H9 (cell line): Measurements from ENCODE around the gene RNF175. TPM values are rescaled to one million over a fixed set of nuclear protein-coding genes. Genes with fewer than 3 reads are reported as not detected.

Source experiments
- DNase-seq: peaks from one replicate; pipeline ENCODE4 v3.0.0-alpha.2; 2017
- H2AFZ ChIP-seq: one replicate; pipeline ENCODE4 v1.6.1; 2013; ENCODE audit warnings: mild to moderate bottlenecking, low read length, control low read depth, moderate library complexity
- H2AK5ac ChIP-seq: 2 replicates; pipeline ENCODE4 v1.6.1; 2013; ENCODE audit warnings: low read length, control low read depth, mixed read lengths; ENCODE audit not compliant: insufficient read length
- H2BK120ac ChIP-seq: one replicate; pipeline ENCODE4 v1.6.1; 2013; ENCODE audit warnings: low read depth, mild to moderate bottlenecking, low read length, control low read depth, inconsistent platforms; ENCODE audit not compliant: poor library complexity, severe bottlenecking
- H2BK12ac ChIP-seq: 2 replicates; pipeline ENCODE4 v1.6.1; 2013; ENCODE audit warnings: low read length, control low read depth, mixed read lengths, low read depth; ENCODE audit not compliant: insufficient read length
- H2BK15ac ChIP-seq: 2 replicates; pipeline ENCODE4 v1.6.1; 2013; ENCODE audit warnings: low read depth, low read length, control low read depth
- H2BK20ac ChIP-seq: one replicate; pipeline ENCODE4 v1.6.1; 2013; ENCODE audit warnings: low read depth, mild to moderate bottlenecking, low read length, control low read depth, inconsistent platforms; ENCODE audit not compliant: poor library complexity, severe bottlenecking
- H2BK5ac ChIP-seq: 2 replicates; pipeline ENCODE4 v1.6.1; 2013; ENCODE audit warnings: low read length, control low read depth, mixed read lengths; ENCODE audit not compliant: insufficient read length
- H3K14ac ChIP-seq: 2 replicates; pipeline ENCODE4 v1.6.1; 2013; ENCODE audit warnings: low read length, control low read depth; ENCODE audit not compliant: insufficient read depth
- H3K18ac ChIP-seq: 2 replicates; pipeline ENCODE4 v1.6.1; 2013; ENCODE audit warnings: low read depth, mild to moderate bottlenecking, mixed read lengths, low read length, control low read depth; ENCODE audit not compliant: insufficient read length
- H3K23ac ChIP-seq: 2 replicates; pipeline ENCODE4 v1.6.1; 2013; ENCODE audit warnings: low read length, control low read depth, mixed read lengths, low read depth; ENCODE audit not compliant: insufficient read length
- H3K23me2 ChIP-seq: 2 replicates; pipeline ENCODE4 v1.6.1; 2013; ENCODE audit warnings: low read depth, mild to moderate bottlenecking, mixed read lengths, low read length, control low read depth; ENCODE audit not compliant: insufficient read length, poor library complexity, severe bottlenecking
- H3K27ac ChIP-seq: 2 replicates; pipeline ENCODE4 v1.5.1; 2013; ENCODE audit warnings: low read length, control low read depth, mixed read lengths, low read depth; ENCODE audit not compliant: insufficient read length
- H3K27me3 ChIP-seq: 2 replicates; pipeline ENCODE4 v1.6.1; 2013; ENCODE audit warnings: low read length, control low read depth, inconsistent platforms; ENCODE audit not compliant: insufficient read depth
- H3K4ac ChIP-seq: 2 replicates; pipeline ENCODE4 v1.6.1; 2013; ENCODE audit warnings: low read depth, mild to moderate bottlenecking, control low read depth, inconsistent platforms, low read length, moderate library complexity
- H3K4me1 ChIP-seq: 2 replicates; pipeline ENCODE4 v1.6.1; 2013; ENCODE audit warnings: low read length, control low read depth, inconsistent platforms; ENCODE audit not compliant: insufficient read depth
- H3K4me2 ChIP-seq: 2 replicates; pipeline ENCODE4 v1.6.1; 2013; ENCODE audit warnings: low read length, control low read depth, mixed read lengths; ENCODE audit not compliant: insufficient read length, insufficient read depth
- H3K56ac ChIP-seq: 2 replicates; pipeline ENCODE4 v1.6.1; 2013; ENCODE audit warnings: low read depth, mild to moderate bottlenecking, mixed read lengths, low read length, control low read depth; ENCODE audit not compliant: insufficient read length
- H3K79me1 ChIP-seq: 2 replicates; pipeline ENCODE4 v1.6.1; 2013; ENCODE audit warnings: low read depth, mild to moderate bottlenecking, moderate library complexity, low read length, control low read depth, inconsistent platforms; ENCODE audit not compliant: insufficient read depth, poor library complexity, severe bottlenecking
- H3K79me2 ChIP-seq: 2 replicates; pipeline ENCODE4 v1.6.1; 2013; ENCODE audit warnings: low read length, control low read depth, inconsistent platforms; ENCODE audit not compliant: insufficient read depth
- H3K9ac ChIP-seq: 2 replicates; pipeline ENCODE4 v1.6.1; 2013; ENCODE audit warnings: low read length, control low read depth, mixed read lengths; ENCODE audit not compliant: insufficient read length; ENCODE audit errors: extremely low read depth
- H3K9me3 ChIP-seq: one replicate; pipeline ENCODE4 v1.6.1; 2013; ENCODE audit warnings: low read depth, low read length, inconsistent platforms; ENCODE audit not compliant: control insufficient read depth
- H3T11ph ChIP-seq: one replicate; pipeline ENCODE4 v1.6.1; 2013; ENCODE audit warnings: mild to moderate bottlenecking, low read length, control low read depth, inconsistent platforms
- H4K20me1 ChIP-seq: one replicate; pipeline ENCODE4 v1.6.1; 2013; ENCODE audit not compliant: control insufficient read depth, insufficient read length, insufficient read depth
- H4K5ac ChIP-seq: 2 replicates; pipeline ENCODE4 v1.6.1; 2013; ENCODE audit warnings: low read depth, mild to moderate bottlenecking, mixed read lengths, low read length, control low read depth; ENCODE audit not compliant: insufficient read length
- H4K8ac ChIP-seq: replicated peaks from 2 replicates; pipeline ENCODE4 v1.6.1; 2013; ENCODE audit warnings: low read length, control low read depth, mixed read lengths, low read depth; ENCODE audit not compliant: insufficient read length
- H4K91ac ChIP-seq: 2 replicates; pipeline ENCODE4 v1.6.1; 2013; ENCODE audit warnings: low read depth, mild to moderate bottlenecking, moderate library complexity, mixed read lengths, low read length, control low read depth; ENCODE audit not compliant: insufficient read length
- H3K27ac Mint-ChIP-seq, 3 experiments: 2 replicates in 2 of 3; 3 replicates in 1 of 3; pipeline ENCODE4 v1.8.0; 2020 to 2021; ENCODE audit warnings: mixed read lengths in 3 of 3, mild to moderate bottlenecking in 1 of 3, moderate library complexity in 1 of 3
- H3K27me3 Mint-ChIP-seq: 2 replicates; pipeline ENCODE4 v1.8.0; 2021; ENCODE audit warnings: low read depth, mild to moderate bottlenecking, moderate library complexity, mixed read lengths
- H3K36me3 Mint-ChIP-seq, 3 experiments: 2 replicates in 2 of 3; 3 replicates in 1 of 3; pipeline ENCODE4 v1.8.0; 2020 to 2021; ENCODE audit warnings: low read depth in 3 of 3, mixed read lengths in 3 of 3; ENCODE audit not compliant: insufficient read depth in 1 of 3
- H3K4me1 Mint-ChIP-seq, 2 experiments: 2 replicates each; pipeline ENCODE4 v1.8.0; 2020; ENCODE audit warnings: mixed read lengths in 2 of 2
- H3K4me3 Mint-ChIP-seq, 2 experiments: 2 replicates in 1 of 2; 3 replicates in 1 of 2; pipeline ENCODE4 v1.8.0; 2020 to 2021; ENCODE audit warnings: mild to moderate bottlenecking in 2 of 2, mixed read lengths in 2 of 2, moderate library complexity in 1 of 2
- H3K9me3 Mint-ChIP-seq, 2 experiments: 2 replicates in 1 of 2; 3 replicates in 1 of 2; pipeline ENCODE4 v1.8.0; 2020; ENCODE audit warnings: mild to moderate bottlenecking in 2 of 2, mixed read lengths in 2 of 2, moderate library complexity in 1 of 2
- WGBS: extraction: QIAGEN DNeasy Blood & Tissue Kit; methylation state at CpG from one replicate; pipeline ENCODE4 v1.1.7; 2013; ENCODE audit warnings: missing lambda C conversion rate, low lambda C conversion rate, mixed read lengths; ENCODE audit not compliant: insufficient read length; ENCODE audit errors: extremely low coverage; 5-methylcytosine and 5-hydroxymethylcytosine counted together
- total RNA-seq: library from RNA; stranded (reverse); gene quantifications from 2 replicates; pipeline ENCODE4 v1.2.1, GENCODE V29; 2021
- TF ChIP-seq, protein P1 (sequence below): fragments of 200-600 bp; sonication (generic); conservative IDR thresholded peaks from 3 replicates; pipeline ENCODE4 v1.8.0; 2021; ENCODE audit warnings: antibody characterized with exemption, mild to moderate bottlenecking

The RNF175 gene
- total RNA-seq, 1 experiment from 2014 or later, result 4.3 TPM

DNA sequence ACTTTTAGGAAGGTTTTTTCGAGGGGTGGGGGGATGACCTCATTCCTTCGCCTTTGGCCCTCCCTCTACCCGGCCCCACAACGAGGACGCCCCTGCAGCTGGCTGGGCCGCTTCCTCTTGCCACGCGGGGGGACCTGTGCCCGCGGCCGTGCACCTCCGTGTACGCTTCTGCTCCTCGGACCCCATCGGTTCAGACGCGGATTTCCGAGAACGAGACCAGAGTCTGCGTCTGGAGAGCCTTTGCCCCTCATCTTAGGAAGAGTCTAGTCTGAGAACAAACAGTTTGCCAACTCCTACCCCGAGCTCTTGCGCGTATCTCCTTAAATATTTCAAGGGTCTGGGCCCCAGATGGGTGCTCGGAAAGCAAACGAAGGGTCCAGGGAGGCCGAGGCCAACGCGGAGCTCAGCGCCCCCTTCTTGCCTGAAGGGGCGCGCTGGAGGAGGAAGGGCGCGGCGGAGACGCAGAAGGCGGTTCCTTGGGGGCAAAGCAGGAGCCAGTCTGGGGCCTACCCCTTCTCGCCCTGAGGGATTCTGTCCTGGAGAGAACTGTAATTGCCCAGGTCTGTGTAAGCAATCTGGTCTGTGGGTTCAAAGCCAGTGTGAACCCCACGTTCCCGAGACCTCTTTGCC, 32.9 kb upstream of the RNF175 start:
- peak; percentile 69 for DNase-seq
- peak overlapping the region; percentile 40 for H3K18ac ChIP-seq
- peak overlapping the region; percentile 44 for H3K9ac ChIP-seq
- peaks cover 9% of the 10 kb centered on the region; the same call in 1 of the 2 replicates for H3K79me2 ChIP-seq
- no peaks in the 10 kb centered on the region for H4K20me1 ChIP-seq
- H3K14ac ChIP-seq, result peak overlapping the region; percentile 77
- no peak overlapping the region for H4K8ac ChIP-seq
- no peak overlapping the region for H3K23ac ChIP-seq
- no peak overlapping the region for H2BK5ac ChIP-seq
- H2AFZ ChIP-seq, result no peak overlapping the region
- H2BK120ac ChIP-seq, result peak overlapping the region; percentile 71
- H3K56ac ChIP-seq, result no peak overlapping the region
- H3K27me3 ChIP-seq, result no peaks in the 10 kb centered on the region
- H4K91ac ChIP-seq, result no peak overlapping the region
- TF ChIP-seq, protein P1, sequence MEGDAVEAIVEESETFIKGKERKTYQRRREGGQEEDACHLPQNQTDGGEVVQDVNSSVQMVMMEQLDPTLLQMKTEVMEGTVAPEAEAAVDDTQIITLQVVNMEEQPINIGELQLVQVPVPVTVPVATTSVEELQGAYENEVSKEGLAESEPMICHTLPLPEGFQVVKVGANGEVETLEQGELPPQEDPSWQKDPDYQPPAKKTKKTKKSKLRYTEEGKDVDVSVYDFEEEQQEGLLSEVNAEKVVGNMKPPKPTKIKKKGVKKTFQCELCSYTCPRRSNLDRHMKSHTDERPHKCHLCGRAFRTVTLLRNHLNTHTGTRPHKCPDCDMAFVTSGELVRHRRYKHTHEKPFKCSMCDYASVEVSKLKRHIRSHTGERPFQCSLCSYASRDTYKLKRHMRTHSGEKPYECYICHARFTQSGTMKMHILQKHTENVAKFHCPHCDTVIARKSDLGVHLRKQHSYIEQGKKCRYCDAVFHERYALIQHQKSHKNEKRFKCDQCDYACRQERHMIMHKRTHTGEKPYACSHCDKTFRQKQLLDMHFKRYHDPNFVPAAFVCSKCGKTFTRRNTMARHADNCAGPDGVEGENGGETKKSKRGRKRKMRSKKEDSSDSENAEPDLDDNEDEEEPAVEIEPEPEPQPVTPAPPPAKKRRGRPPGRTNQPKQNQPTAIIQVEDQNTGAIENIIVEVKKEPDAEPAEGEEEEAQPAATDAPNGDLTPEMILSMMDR, result peak; percentile 37
- Mint-ChIP-seq H3K4me3 (peak overlapping the region; percentile 78 to 91), H3K27ac (peak overlapping the region in 2 of 3 experiments; percentile 92 to 96; a peak in 4 of 7 replicates), H3K4me1 (peaks cover 28 to 30% of the 10 kb centered on the region in 2 experiments), H3K36me3 (peaks cover 0 to 11% (median 7%) of the 10 kb centered on the region in 3 experiments; a peak in 4 of 7 replicates), H3K27me3 (peaks cover 33% of the 10 kb centered on the region), H3K9me3 (peaks cover 5 to 8% of the 10 kb centered on the region in 2 experiments; a peak in 3 of 5 replicates)
- peak overlapping the region; percentile 57 for H3K4me2 ChIP-seq
- no peak overlapping the region for H3T11ph ChIP-seq
- H3K27ac ChIP-seq, result no peak overlapping the region
- no peak overlapping the region for H2AK5ac ChIP-seq
- H3K9me3 ChIP-seq, result no peaks in the 10 kb centered on the region
- no peak overlapping the region for H2BK20ac ChIP-seq
- H3K4me1 ChIP-seq, result peaks cover 6% of the 10 kb centered on the region
- H3K4ac ChIP-seq, result no peak overlapping the region
- WGBS, result no CpG with 5 or more reads among the region's 39 CpGs
- no peak overlapping the region for H2BK12ac ChIP-seq
- no peaks in the 10 kb centered on the region for H3K79me1 ChIP-seq
- no peak overlapping the region for H4K5ac ChIP-seq
- no peak overlapping the region for H2BK15ac ChIP-seq
- peaks cover 36% of the 10 kb centered on the region for H3K23me2 ChIP-seq
